HepG2 (cell line): ENCODE results near the gene PLCB1. TPM values are rescaled to one million over a fixed set of nuclear protein-coding genes. Genes with fewer than 3 reads are reported as not detected.

ENCODE experiments used
- BRD4 ChIP-seq: sonication (generic); formaldehyde crosslinking; IDR thresholded peaks from 2 replicates; pipeline ENCODE4 v1.4.0; 2020; ENCODE audit warnings: missing genetic modification reagents
- CCAR2 ChIP-seq: fragments of 200-400 bp; formaldehyde crosslinking; optimal IDR thresholded peaks from 2 replicates; pipeline ENCODE3; 2018; ENCODE audit warnings: low read depth, mild to moderate bottlenecking, low read length, moderate library complexity
- CENPT ChIP-seq: sonication (generic); formaldehyde crosslinking; IDR thresholded peaks from 2 replicates; pipeline ENCODE4 v1.8.0; 2022; ENCODE audit warnings: low read depth, mild to moderate bottlenecking, moderate library complexity, missing genetic modification reagents
- HNF4A ChIP-seq: sonication (generic); formaldehyde crosslinking; IDR thresholded peaks from 2 replicates; pipeline ENCODE4 v1.4.0; 2020; ENCODE audit warnings: missing genetic modification reagents
- KLF11 ChIP-seq: IDR thresholded peaks from 2 replicates; pipeline ENCODE4 v1.6.1; 2016; ENCODE audit warnings: missing compliant biosample characterization
- MEIS2 ChIP-seq: sonication (generic); formaldehyde crosslinking; IDR thresholded peaks from 2 replicates; pipeline ENCODE4 v1.9.0; 2021; ENCODE audit warnings: mild to moderate bottlenecking, missing genetic modification reagents
- MTF2 ChIP-seq: sonication (generic); formaldehyde crosslinking; IDR thresholded peaks from 2 replicates; pipeline ENCODE4 v1.5.0; 2020; ENCODE audit warnings: missing genetic modification reagents, borderline replicate concordance
- NAIF1 ChIP-seq: sonication (generic); formaldehyde crosslinking; IDR thresholded peaks from 2 replicates; pipeline ENCODE4 v1.5.0; 2020; ENCODE audit warnings: mild to moderate bottlenecking, missing genetic modification reagents, borderline replicate concordance
- NFE2L1 ChIP-seq: sonication (generic); formaldehyde crosslinking; IDR thresholded peaks from 2 replicates; pipeline ENCODE4 v1.4.0; 2020; ENCODE audit warnings: missing genetic modification reagents, mild to moderate bottlenecking, borderline replicate concordance
- RAD21 ChIP-seq: fragments of 450-650 bp; formaldehyde crosslinking; IDR thresholded peaks from 2 replicates; pipeline ENCODE4 v1.5.0; 2020; ENCODE audit warnings: mild to moderate bottlenecking
- RBM39 ChIP-seq: fragments of 200-400 bp; formaldehyde crosslinking; IDR thresholded peaks from one replicate; pipeline ENCODE4 v1.6.1; 2018; ENCODE audit warnings: antibody characterized with exemption, mild to moderate bottlenecking, low read depth, low read length; ENCODE audit not compliant: poor library complexity, severe bottlenecking
- SIX1 ChIP-seq: sonication (generic); formaldehyde crosslinking; IDR thresholded peaks from 2 replicates; pipeline ENCODE4 v1.4.0; 2020; ENCODE audit warnings: missing genetic modification reagents, borderline replicate concordance
- SMAD3 ChIP-seq: sonication (generic); formaldehyde crosslinking; IDR thresholded peaks from 2 replicates; pipeline ENCODE4 v1.4.0; 2020; ENCODE audit warnings: missing genetic modification reagents
- SP140L ChIP-seq: sonication (generic); formaldehyde crosslinking; IDR thresholded peaks from 2 replicates; pipeline ENCODE4 v1.4.0; 2020; ENCODE audit warnings: missing genetic modification reagents, borderline replicate concordance
- TSC22D2 ChIP-seq: sonication (generic); formaldehyde crosslinking; IDR thresholded peaks from 2 replicates; pipeline ENCODE4 v1.5.1; 2020; ENCODE audit warnings: missing genetic modification reagents, mild to moderate bottlenecking, borderline replicate concordance
- XRCC5 ChIP-seq: fragments of 200-400 bp; formaldehyde crosslinking; optimal IDR thresholded peaks from 2 replicates; pipeline ENCODE3; 2017; ENCODE audit warnings: mild to moderate bottlenecking, low read length
- ZFP36L1 ChIP-seq: sonication (generic); formaldehyde crosslinking; IDR thresholded peaks from 2 replicates; pipeline ENCODE4 v1.8.0; 2022; ENCODE audit warnings: mild to moderate bottlenecking, missing genetic modification reagents, moderate library complexity
- ZNF17 ChIP-seq: sonication (generic); formaldehyde crosslinking; IDR thresholded peaks from 2 replicates; pipeline ENCODE4 v1.5.0; 2020; ENCODE audit warnings: mild to moderate bottlenecking, missing genetic modification reagents
- ZNF24 ChIP-seq: fragments of 450-650 bp; IDR thresholded peaks from 2 replicates; pipeline ENCODE4 v1.6.1; 2017; ENCODE audit warnings: antibody characterized with exemption, mild to moderate bottlenecking
- ZNF589 ChIP-seq: sonication (generic); formaldehyde crosslinking; conservative IDR thresholded peaks from 2 replicates; pipeline ENCODE4 v1.8.0; 2022; ENCODE audit warnings: mild to moderate bottlenecking, moderate library complexity, missing genetic modification reagents
- ZNF772 ChIP-seq: sonication (generic); formaldehyde crosslinking; IDR thresholded peaks from 2 replicates; pipeline ENCODE4 v1.5.0; 2020; ENCODE audit warnings: mild to moderate bottlenecking, missing genetic modification reagents
- ZNF878 ChIP-seq: sonication (generic); formaldehyde crosslinking; IDR thresholded peaks from 2 replicates; pipeline ENCODE4 v1.8.1; 2023; ENCODE audit warnings: mild to moderate bottlenecking, missing genetic modification reagents, moderate library complexity
- polyA plus RNA-seq, 8 experiments: library from polyadenylated mRNA; depleted of rRNA in 3 of 8; stranded (reverse) in 7 of 8; unstranded in 1 of 8; fragments of >200 nt; fragmentation: Illumina TruSeq in 4 of 8; extraction: Trizol in 4 of 8; gene quantifications; 2 replicates each; pipeline versions ENCODE4 v1.2.1 to v1.2.3, GENCODE V29; 2011 to 2016; ENCODE audit warnings: low read depth in 4 of 8, missing spikeins in 1 of 8, mixed read lengths in 1 of 8; ENCODE audit not compliant: insufficient read depth in 1 of 8
- total RNA-seq, 5 experiments: library from RNA; depleted of rRNA; stranded (reverse); fragments of >200 nt; fragmentation: Illumina TruSeq; extraction: Trizol; gene quantifications; 2 replicates each; pipeline ENCODE4 v1.2.3, GENCODE V29; 2016; ENCODE audit warnings: low read depth in 1 of 5
- TF ChIP-seq, protein P1 (sequence below), 2 experiments: fragments of 450-650 bp in 1 of 2; sonication (generic) in 1 of 2; formaldehyde crosslinking; IDR thresholded peaks; 2 replicates each; pipeline versions ENCODE4 v1.5.0 to v1.8.0; 2020 to 2022; ENCODE audit warnings: mild to moderate bottlenecking in 1 of 2, missing genetic modification reagents in 1 of 2
- TF ChIP-seq, protein P2 (sequence below): sonication (generic); formaldehyde crosslinking; conservative IDR thresholded peaks from 2 replicates; pipeline ENCODE4 v1.8.0; 2022; ENCODE audit warnings: low read depth, missing genetic modification reagents
- TF ChIP-seq, protein P3 (sequence below): IDR thresholded peaks from 2 replicates; pipeline ENCODE4 v1.6.1; 2018; ENCODE audit warnings: missing genetic modification reagents

Gene PLCB1
- total and polyA plus RNA-seq, 2 of the 13 experiments (the other 11 are each of a cell fraction or from before 2014, with no cell fraction given), result 42.4 to 55.9 TPM

GRCh38 chr20:8131598-8132483 is at the start of gene PLCB1 (continued):
- TF ChIP-seq MTF2 (no peak; the same call in 1 of the 2 replicates), ZNF17 (no peak), ZFP36L1 (CRISPR knock-in tag) (no peak), ZNF24 (no peak), XRCC5 (peak; percentile 76), KLF11 (CRISPR knock-in tag) (no peak), TSC22D2 (peak; percentile 87; the same call in 1 of the 2 replicates), CCAR2 (no peak), BRD4 (CRISPR knock-in tag) (no peak; the same call in 1 of the 2 replicates), NFE2L1 (no peak), MEIS2 (CRISPR knock-in tag) (peak; percentile 13), NAIF1 (CRISPR knock-in tag) (no peak), RAD21 (CRISPR knock-in tag) (peak; percentile 98), RBM39 (peak; percentile 24), HNF4A (CRISPR knock-in tag) (0 out of 2 replicates have a peak, but pooled peaks have one; percentile 31), ZNF878 (no peak), CENPT (CRISPR knock-in tag) (no peak; the same call in 1 of the 2 replicates), ZNF772 (CRISPR knock-in tag) (no peak), SP140L (no peak), ZNF589 (0 out of 2 replicates have a peak, but pooled peaks have one; percentile 56), SMAD3 (CRISPR knock-in tag) (peak; percentile 81), SIX1 (CRISPR knock-in tag) (no peak)
- TF ChIP-seq, protein P1, sequence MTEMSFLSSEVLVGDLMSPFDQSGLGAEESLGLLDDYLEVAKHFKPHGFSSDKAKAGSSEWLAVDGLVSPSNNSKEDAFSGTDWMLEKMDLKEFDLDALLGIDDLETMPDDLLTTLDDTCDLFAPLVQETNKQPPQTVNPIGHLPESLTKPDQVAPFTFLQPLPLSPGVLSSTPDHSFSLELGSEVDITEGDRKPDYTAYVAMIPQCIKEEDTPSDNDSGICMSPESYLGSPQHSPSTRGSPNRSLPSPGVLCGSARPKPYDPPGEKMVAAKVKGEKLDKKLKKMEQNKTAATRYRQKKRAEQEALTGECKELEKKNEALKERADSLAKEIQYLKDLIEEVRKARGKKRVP (CRISPR knock-in tag; IDR thresholded peaks at IDR 0.05), result peak in 1 of 2 experiments; percentile 74; a peak in 2 of 4 replicates
- TF ChIP-seq, protein P2, sequence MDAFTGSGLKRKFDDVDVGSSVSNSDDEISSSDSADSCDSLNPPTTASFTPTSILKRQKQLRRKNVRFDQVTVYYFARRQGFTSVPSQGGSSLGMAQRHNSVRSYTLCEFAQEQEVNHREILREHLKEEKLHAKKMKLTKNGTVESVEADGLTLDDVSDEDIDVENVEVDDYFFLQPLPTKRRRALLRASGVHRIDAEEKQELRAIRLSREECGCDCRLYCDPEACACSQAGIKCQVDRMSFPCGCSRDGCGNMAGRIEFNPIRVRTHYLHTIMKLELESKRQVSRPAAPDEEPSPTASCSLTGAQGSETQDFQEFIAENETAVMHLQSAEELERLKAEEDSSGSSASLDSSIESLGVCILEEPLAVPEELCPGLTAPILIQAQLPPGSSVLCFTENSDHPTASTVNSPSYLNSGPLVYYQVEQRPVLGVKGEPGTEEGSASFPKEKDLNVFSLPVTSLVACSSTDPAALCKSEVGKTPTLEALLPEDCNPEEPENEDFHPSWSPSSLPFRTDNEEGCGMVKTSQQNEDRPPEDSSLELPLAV, result no peak
- TF ChIP-seq, protein P3, sequence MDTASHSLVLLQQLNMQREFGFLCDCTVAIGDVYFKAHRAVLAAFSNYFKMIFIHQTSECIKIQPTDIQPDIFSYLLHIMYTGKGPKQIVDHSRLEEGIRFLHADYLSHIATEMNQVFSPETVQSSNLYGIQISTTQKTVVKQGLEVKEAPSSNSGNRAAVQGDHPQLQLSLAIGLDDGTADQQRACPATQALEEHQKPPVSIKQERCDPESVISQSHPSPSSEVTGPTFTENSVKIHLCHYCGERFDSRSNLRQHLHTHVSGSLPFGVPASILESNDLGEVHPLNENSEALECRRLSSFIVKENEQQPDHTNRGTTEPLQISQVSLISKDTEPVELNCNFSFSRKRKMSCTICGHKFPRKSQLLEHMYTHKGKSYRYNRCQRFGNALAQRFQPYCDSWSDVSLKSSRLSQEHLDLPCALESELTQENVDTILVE (CRISPR knock-in tag), result peak; percentile 47; the same call in 1 of the 2 replicates
